ENCODE measurements around the gene RAB44.

DNA sequence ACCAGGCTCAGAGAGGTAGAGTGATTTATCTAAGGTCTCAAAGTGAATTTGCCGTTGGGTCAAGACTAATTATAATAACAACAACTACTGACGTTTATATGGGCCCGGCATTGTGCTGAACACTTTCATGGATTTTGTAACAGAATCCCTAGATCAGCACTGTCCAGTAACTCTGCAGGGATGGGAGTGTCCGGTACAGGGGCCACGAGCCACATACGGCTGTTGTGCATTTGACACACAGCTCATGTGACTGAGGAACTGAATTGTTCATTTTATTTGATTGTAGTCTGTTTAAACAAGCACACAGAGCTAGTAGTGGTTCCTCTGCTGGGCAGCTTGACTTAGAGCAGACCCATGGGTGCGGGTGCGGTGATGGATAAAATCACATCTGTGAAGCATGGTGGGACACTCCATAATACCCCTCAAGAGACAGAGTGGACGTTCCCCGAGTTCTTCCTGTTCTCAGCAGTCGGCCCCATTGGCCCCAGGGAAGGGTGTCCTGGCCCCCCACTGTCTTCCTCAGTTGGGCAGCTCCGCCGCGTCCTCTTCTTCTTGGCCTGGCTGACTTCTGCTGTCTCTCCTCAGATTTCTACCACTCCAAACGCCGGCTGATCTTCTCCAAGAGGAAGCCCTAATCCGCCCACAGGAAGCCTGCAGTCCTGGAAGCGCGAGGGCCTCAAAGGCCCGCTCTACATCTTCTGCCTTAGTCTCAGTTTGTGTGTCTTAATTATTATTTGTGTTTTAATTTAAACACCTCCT is 12.3 kb upstream of the RAB44 start:
- TF ChIP-seq, protein P1, sequence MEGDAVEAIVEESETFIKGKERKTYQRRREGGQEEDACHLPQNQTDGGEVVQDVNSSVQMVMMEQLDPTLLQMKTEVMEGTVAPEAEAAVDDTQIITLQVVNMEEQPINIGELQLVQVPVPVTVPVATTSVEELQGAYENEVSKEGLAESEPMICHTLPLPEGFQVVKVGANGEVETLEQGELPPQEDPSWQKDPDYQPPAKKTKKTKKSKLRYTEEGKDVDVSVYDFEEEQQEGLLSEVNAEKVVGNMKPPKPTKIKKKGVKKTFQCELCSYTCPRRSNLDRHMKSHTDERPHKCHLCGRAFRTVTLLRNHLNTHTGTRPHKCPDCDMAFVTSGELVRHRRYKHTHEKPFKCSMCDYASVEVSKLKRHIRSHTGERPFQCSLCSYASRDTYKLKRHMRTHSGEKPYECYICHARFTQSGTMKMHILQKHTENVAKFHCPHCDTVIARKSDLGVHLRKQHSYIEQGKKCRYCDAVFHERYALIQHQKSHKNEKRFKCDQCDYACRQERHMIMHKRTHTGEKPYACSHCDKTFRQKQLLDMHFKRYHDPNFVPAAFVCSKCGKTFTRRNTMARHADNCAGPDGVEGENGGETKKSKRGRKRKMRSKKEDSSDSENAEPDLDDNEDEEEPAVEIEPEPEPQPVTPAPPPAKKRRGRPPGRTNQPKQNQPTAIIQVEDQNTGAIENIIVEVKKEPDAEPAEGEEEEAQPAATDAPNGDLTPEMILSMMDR (IDR thresholded peaks at IDR 0.05): no peak
- TF ChIP-seq POLR2AphosphoS5 (IDR thresholded peaks at IDR 0.05) (peak in 1 of 4 donors; percentile 5), EP300 (IDR thresholded peaks at IDR 0.05) (no peak), POLR2A (IDR thresholded peaks at IDR 0.05) (no peak)
